GM18511 (cell line): ENCODE measurements around the gene PDLIM3.
"Not testable (repeated sequence)": the region's sequence is repeated elsewhere in the genome, so short reads cannot be mapped to it uniquely, and the experiment has no call there.

Experiments
- ATAC-seq: cut with Tn5 transposase; IDR thresholded peaks from one replicate; pipeline ENCODE4 v1.9.1; 2021; ENCODE audit warnings: mild to moderate bottlenecking, moderate library complexity; ENCODE audit not compliant: unreplicated experiment

The PDLIM3 gene

GRCh38 chr4:185534866-185535611 is at the start of gene PDLIM3:
Gene PDLIM3 (minus strand): TSS chr4:185535507. CDS start chr4:185535434, 73 bp downstream.
- ATAC-seq, result peak; percentile 55

GRCh38 chr4:185583813-185584212 is 48.5 kb upstream of the PDLIM3 start:
- no peak for ATAC-seq

- ATAC-seq, result no peak
Observed at GRCh38 chr4:185582651-185583400, 47.5 kb upstream of the PDLIM3 start.

- ATAC-seq, result no peak
Observed at GRCh38 chr4:185580699-185581098, 45.4 kb upstream of the PDLIM3 start.

- ATAC-seq, result no peak
Observed at GRCh38 chr4:185578284-185578683, 43.0 kb upstream of the PDLIM3 start.

GRCh38 chr4:185576962-185577950 is 41.9 kb upstream of the PDLIM3 start:
- ATAC-seq, result no peak

GRCh38 chr4:185576314-185576961 is 41.1 kb upstream of the PDLIM3 start:
- ATAC-seq, result no peak

- no peak for ATAC-seq
Observed at GRCh38 chr4:185573651-185574199, 38.4 kb upstream of the PDLIM3 start.

GRCh38 chr4:185570727-185571126 is 35.4 kb upstream of the PDLIM3 start:
- ATAC-seq, result no peak

GRCh38 chr4:185567381-185568376 is 32.4 kb upstream of the PDLIM3 start:
- no peak for ATAC-seq

- ATAC-seq, result no peak
Observed at GRCh38 chr4:185566972-185567371, 31.7 kb upstream of the PDLIM3 start.

- ATAC-seq, result no peak
Observed at GRCh38 chr4:185566425-185566824, 31.1 kb upstream of the PDLIM3 start.

- ATAC-seq, result no peak
Observed at GRCh38 chr4:185565696-185566095, 30.4 kb upstream of the PDLIM3 start.

- no peak for ATAC-seq
Observed at GRCh38 chr4:185564349-185564748, 29.0 kb upstream of the PDLIM3 start.

- ATAC-seq, result no peak
Observed at GRCh38 chr4:185562531-185562930, 27.2 kb upstream of the PDLIM3 start.

GRCh38 chr4:185560316-185560715 is 25.0 kb upstream of the PDLIM3 start:
- ATAC-seq, result no peak

- ATAC-seq, result no peak
Observed at GRCh38 chr4:185559915-185560281, 24.6 kb upstream of the PDLIM3 start.

GRCh38 chr4:185559251-185559914 is 24.1 kb upstream of the PDLIM3 start:
- not testable (repeated sequence) for ATAC-seq
